Measurements from ENCODE around the gene RAP1GAP.
"Not testable (repeated sequence)": the region's sequence is repeated elsewhere in the genome, so short reads cannot be mapped to it uniquely, and the experiment has no call there.

RAP1GAP gene

DNA sequence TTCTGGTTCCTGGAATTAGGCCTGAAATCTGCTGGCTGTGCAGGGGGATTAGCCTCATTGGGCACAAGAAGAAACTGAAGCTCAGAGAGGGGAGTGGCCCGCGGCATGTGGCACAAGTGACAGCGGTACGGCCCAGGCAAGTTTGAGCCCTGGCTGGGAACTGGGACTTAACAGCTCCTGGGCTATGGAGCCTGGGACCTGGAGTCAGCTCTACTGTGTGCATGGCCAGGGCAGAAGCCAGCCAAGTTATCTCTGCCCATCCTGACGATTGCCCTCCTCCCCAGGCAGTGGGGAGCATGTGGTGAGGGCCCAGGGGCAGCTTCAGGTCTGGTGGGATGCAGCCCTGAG lies 98.7 kb downstream of the RAP1GAP start:
- no peak for DNase-seq

DNA sequence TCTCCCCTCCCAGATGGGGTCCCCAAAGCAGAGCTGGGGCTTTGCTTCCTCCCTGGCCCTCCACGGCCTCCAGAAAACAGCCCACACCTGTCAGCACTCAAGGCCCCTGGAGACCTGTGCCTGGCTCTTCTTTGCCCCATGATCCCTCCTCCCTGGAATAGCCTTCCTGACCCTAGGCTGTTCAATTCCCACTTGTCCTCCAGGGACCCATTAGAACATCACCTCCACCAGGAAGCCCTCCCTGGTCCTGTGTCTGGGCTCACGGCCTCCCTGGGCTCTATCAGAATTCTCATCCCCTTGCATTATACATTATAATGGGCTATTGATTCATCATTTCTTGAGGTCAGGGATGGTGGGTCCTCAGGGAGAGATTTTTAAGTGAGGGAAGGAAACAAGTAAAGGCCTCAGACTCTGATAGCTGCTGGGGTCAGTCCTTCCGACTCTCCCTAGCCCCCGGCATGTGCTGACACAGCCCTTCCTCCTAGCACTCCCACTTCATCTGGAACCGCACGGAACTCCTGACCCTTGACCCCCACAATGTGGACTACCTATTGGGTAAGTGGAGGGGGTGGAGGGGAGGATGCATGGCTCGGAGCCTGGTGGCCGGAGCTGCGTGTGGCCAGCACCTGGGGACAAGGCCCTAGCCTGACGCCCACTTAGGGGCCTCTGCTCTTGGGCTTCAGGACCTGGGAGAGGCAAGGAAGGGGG lies 99.2 kb downstream of the RAP1GAP start:
- no peak for DNase-seq

DNA sequence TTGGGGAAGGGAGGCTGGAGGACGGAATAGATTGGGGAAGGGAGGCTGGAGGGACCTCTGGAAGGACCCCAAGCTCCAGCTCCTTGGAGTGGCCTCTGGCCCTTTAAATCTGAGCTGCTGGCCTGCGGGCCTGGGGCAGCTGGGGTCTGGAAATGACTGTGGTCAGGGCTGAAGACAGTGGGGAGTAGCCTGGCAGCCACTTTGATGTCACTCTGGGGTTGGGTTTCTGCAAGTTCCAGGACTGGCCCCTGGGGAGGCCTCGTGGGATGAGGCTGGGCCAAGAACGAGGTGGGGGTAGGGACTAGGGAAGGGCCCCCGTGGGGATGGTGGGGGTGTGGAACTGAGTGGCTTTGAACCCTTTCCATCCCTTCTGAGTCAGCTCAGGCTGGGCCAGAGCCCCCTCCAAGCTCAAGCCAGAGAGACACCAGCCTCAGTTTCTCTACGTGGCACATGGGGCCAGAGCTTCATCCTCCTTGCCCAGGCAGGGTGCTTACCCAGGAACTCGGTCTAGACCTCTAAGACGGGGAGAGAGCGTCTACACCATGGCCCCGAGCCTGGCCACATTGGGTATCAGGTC lies 100.3 kb downstream of the RAP1GAP start:
- DNase-seq, result no peak

DNA sequence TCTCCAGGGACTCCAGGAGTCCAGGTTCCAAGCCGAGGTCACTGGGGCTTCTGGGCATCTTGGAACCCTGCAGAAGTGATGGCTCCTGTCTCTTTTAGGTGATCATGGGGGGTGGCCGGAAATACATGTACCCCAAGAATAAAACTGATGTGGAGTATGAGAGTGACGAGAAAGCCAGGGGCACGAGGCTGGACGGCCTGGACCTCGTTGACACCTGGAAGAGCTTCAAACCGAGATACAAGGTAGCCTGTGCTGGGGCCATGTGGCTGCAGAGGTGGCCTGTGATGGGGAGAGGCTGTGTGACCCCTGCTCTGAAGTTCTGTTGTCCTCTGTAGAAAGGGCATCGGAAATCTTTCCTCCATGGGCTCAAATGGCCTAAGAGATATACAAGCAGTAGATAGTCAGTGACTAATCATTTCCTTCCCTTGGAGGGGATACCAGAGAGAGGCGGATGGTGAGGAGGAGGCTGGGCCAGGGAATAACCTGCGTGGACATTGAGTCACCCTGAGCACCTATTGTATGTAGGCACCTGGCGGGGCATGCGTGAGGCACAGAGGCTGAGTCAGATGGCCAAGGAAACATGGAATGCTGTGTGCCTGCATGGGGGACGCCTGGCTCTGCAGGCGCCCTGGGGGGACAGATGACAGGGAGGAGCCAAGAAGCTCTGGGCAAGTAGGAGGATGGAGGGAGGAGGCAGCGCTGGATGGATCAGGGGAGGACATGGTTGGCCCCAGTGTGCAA lies 101.0 kb downstream of the RAP1GAP start:
- DNase-seq, result no peak

DNA sequence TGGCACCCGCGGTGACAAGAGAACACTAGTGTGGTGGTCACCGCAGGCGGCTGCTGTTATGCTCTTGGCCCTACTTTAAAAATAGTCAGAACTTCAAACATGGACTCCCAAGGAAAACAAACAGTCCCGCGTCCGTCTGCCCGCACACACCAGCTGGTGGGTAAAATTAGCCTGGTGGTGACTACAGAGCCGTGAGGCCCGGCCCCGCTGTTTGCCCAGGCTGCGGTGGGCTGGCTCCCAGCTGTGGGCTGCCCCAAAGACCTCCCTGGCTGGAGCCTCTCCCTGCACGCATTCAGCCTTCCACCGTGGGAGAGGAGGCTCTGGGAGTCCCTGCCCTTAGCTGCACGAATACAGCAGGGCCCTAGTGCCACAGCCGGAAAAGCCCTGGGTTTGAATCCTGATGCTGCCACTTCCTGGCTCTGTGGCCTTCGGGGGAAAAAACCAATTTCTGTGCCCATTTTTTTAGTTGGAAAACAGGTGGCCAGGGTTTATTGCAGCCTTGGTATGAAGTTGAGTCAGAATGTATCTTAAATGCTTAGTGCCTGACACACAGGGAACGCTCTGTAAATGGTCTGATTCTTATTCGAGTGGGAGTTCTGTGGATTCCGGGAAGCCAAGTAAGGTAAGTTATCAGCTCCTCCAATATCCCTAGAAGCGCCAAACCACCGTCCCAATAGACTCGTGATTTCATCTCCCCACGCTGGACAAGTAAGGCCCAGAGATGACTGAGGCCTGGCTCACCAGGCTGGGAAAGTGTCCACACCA lies 101.7 kb downstream of the RAP1GAP start:
- no peak for DNase-seq

DNA sequence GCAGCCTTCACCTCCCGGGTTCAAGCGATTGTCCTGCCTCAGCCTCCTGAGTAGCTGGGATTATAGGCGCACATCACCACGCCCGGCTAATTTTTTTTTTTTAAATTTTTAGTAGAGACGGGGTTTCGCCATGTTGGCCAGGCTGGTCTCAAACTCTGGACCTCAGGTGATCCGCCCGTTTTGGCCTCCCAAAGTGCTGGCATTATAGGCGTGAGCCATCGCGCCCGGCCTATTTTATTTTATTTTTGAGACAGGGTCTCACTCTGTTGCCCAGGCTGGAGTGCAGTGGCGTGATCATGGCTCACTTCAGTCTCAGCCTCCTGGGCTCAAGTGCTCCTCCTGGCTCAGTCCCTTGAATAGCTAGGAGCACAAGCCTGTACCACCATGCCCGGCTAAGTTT lies 102.8 kb downstream of the RAP1GAP start:
- not testable (repeated sequence) for DNase-seq

DNA sequence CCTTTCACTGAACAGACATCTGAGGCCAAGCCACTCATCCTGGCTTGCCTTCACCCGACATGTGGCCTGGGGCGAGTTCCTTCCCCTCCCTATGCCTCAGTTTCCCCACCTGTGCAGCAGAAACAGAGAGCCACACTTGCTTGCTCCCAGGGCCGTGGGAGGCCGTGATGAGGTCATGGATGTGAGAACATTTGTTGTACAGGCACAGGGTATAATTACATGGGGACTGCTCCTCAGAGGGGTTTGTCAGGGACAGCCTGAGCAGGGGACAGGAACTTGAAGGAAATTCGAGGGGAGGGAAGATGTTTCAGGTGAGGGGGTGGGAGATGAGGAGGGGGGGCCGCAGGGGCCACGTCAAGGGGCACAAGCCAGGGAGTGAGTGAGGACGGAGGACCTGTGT lies 103.9 kb downstream of the RAP1GAP start:
- DNase-seq, result no peak

DNA sequence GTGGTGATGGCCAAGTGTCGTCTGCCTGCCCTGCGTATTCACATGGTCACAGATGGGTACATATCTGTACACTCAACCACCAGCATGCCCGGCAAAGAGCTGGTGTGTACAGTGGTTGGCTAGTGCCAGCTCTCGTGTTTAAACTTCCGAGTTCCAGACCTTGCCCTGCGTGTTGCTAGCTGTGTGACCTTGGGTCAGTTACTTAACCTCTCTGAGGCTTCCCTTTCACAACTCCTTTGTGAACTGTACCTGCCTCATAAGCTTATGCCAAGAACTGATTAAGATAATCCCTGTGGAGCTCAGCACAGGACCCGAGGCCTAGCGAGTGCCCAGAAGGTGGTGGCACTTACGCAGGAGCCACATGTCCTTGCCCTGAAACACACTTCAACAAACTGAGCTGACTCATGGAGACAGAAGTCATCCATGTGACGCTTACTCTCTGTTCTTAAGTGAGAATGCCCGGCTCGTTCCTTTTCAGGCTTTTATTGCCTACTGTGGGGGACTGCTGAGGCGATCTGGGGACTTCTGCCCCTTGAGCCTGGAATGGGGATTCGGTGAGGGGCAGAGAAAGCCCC lies 104.5 kb downstream of the RAP1GAP start:
- no peak for DNase-seq

DNA sequence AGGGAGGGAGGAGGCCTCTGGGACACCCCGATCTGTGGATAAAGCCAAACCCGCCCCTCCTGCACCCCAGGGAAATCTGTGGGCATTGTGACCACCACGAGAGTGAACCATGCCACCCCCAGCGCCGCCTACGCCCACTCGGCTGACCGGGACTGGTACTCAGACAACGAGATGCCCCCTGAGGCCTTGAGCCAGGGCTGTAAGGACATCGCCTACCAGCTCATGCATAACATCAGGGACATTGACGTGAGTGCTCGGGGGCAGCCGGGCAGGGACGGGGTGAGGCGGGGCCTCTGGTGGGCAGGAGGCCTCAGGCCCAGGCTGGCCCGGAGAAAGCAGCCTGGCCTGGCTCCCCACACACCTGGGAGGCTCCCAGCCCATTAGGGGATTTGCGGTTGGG lies 105.2 kb downstream of the RAP1GAP start:
- DNase-seq, result no peak

DNA sequence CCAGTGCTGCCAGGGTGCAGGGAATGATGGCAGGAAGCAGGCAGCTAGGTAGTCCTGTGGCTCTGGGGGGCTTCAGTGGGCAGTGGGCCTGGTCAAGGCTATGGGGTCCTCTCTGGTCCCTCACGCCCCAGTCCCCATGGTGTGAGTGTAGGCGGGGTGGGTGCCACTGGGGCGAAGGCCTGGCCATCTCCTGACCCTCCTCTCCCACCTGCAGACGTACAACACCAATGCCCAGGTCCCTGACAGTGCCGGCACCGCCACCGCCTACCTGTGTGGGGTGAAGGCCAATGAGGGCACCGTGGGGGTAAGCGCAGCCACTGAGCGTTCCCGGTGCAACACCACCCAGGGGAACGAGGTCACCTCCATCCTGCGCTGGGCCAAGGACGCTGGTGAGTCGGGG lies 106.3 kb downstream of the RAP1GAP start:
- DNase-seq, result no peak

DNA sequence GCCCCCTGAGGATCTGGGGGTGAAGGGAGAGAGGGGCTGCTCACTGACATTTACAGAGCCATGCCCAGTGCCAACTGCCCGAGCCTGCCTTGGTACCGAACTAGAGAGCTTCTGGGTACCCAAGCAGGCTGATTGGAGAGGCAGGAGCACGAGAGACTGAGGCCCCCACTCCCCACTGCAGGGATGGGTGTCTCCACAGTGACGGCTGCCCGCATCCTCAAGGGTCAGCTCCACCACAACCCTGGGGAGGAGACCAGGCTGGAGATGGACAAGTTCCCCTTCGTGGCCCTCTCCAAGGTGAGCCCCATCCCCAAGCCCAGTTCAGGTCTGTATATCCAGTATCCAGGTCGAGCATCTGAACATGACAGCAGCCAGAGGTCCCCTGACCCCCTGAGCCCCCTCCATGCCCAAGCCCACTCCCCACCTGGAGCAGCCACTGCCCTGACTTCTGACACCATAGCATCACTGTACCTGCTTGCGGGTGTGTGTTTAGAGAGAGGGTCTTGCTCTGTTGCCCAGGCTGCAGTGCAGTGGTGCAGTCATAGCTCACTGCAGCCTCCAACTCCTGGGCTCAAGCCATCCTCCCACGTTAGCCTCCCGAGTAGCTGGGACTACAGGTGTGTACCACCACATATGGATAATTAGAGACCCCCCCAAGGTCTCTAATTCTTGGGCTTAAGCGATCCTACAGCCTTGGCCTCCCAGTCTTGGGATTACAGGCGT lies 108.1 kb downstream of the RAP1GAP start:
- DNase-seq, result no peak

DNA sequence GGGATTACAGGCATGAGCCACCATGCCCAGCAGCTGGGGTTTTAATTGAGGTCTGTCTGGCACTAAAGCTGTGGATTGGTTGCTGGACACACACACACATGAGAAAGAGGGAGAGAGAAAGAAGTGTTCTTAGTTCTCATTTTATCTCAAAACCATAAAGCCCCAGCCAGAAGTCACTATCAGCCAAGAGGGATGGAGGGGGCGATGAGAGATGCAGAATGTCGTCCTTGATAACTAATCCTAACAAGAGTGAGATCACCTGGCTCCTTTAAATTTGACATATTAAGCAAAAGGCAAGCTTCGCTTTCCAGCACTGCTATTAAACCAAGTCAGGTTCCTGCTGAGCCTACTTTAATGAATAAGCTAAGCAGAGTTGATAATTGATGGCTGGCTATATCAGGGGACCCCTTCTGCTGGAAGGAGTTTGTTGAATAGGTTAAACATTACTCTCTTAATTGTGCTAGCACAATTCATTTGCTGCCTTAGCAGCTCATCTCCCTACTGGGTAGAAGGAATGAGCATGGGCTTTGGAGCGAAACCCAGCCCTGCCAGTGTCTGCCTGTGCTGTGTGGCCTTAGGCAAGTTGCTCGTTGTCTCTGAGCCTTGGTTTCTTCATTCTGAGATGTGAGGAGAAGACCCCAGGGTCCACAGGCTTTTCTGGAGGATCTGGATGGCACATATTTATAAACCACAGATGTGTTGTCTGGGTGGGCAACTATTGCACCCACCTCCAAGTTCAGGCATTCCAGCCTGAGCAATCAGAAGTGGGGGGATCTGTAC lies 109.2 kb downstream of the RAP1GAP start:
- no peak for DNase-seq

DNA sequence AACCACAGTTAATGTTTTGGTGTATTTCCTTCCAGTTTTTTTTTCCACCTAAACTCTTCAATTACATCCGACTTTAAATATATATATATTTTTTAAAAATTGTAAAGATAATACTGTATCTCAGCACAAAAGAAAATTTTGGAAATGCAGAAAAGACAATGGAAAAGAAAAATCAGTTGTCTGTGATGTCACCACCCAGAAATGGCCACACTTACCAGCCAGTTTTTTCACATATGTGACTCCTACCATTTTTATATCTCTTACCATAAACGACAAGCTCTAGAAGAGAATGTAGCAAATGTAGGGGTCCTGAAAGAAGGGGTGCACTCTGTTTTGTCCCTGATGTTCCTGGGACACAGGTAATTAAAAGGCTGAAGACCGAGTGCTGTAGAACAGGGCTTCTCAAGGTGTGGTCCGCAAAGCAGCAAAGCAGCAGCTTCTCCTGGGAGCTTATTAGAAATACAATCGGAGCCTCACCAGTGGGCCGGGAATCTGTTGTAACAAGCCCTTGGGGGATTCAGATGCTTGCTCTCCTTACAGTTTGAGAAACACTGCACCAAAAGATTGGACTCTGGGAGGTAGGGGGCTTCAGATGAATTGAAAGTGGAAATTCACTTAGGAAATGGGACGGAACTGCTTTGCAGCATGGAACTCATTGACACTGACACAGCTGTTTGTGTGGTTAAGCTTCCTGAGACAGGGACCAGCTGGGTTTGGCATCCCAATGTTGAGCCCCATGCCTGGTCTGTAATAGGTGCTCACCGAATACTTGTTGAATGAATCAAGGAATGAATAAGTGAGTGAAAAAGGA lies 115.8 kb downstream of the RAP1GAP start:
- DNase-seq, result no peak

DNA sequence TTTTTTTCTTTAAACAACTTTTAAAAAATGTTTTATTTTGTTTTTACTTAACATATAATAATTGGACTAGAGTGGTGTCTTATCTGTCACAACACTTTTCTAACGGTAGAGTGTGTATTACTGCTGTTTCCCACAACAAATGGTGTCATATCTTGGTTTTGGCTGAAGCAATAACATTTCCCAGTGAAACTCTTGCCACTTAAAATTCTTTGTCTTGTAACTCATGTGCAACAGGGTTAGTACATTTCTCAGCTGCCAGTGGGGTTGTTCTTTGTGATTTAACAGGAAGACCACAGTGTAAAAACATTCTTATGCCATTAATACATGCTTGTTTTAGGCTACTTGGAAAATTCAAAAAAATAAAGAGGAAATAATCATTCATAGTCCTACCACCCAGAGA lies 116.4 kb downstream of the RAP1GAP start:
- DNase-seq, result no peak

DNA sequence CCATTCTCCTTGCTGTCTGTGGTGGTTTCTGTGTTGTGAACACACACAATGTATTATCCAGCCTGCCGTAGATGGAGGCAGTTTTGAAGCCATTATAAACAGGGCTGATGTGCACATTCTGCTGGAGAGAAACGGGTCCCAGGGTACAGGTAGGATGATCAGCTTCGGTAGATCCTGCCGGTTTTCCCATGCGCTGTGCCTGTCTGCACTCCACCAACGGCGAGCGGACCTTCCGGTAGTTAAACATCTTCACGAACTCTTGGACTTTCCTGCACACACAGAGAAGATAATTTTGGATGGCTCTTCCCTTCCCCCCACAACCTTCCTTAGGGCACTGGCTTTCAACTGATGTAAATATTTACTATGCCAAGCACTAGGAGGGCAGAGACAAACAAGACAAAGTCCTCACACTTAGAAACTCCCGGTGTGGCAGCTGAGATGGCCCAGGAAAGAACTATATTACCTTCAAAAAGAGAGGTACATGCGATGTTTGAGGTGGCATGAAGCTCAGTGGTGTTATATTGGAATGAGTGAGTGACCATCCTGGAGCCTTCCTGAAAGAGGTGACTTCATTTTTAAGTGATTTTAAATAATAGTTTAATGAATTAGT lies 118.2 kb downstream of the RAP1GAP start:
- no peak for DNase-seq

DNA sequence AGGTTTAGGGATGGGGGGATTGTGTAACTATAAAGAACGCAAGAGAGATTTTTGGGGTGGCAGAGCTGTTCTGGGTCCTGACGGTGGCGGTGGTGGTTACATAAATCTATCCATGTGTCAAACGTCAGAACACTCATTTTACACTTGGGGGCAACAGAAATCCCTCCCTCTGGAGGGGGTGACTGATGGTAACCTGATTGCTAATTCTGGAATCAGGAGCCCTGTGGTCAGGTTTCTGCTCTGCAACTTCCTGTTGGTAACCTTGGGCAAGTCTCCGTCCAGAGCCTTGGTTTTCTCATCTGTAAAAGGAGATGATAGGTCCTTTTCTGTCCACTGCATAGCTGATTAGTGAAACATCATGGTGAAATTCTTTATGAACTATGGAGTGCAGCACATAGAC lies 119.1 kb downstream of the RAP1GAP start:
- DNase-seq, result no peak

DNA sequence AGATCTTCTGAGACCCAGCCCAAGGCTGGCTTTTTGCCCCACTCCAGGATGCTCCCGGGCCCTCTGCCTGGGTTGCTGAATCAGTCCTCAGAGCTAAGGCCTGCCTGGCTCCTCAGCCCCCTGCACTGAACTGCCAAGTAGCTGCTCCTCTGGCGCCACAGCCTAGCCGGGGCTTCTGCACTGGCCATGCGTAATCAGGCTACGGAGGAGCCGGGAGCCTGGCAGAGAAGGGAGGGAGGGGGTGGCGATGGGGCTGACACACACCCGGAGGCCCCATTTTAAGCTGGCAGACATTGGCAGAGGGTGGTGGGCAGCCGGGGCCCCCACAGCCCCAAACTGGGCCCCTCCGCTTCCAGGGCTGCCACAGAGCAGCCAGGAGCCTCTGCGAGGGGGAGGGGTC lies 121.3 kb downstream of the RAP1GAP start:
- DNase-seq, result no peak

Measured in right kidney (tissue), 1 donor.